Choroid plexus epithelial cell (primary cell): ENCODE data around the gene DSTYK.

Source experiments
- DNase-seq: peaks from one replicate; pipeline ENCODE4 v3.0.0-alpha.2; 2010; ENCODE audit warnings: low read depth
- H3K4me3 ChIP-seq: 2 replicates; pipeline ENCODE4 v1.5.1; 2011; ENCODE audit warnings: low read depth, mild to moderate bottlenecking, control low read depth, low read length, moderate library complexity
- CTCF ChIP-seq: conservative IDR thresholded peaks from 2 replicates; pipeline ENCODE4 v1.5.1; 2011; ENCODE audit warnings: low read depth, mild to moderate bottlenecking, control low read depth, inconsistent platforms, low read length, moderate library complexity

DSTYK gene

GRCh38 chr1:205109711-205110110, 101.8 kb downstream of the DSTYK start:
- TF ChIP-seq CTCF = no peak
- DNase-seq = no peak
- H3K4me3 ChIP-seq = no peak overlapping the region

GRCh38 chr1:205109269-205109668, 102.2 kb downstream of the DSTYK start:
- H3K4me3 ChIP-seq = no peak overlapping the region
- no peak for TF ChIP-seq CTCF
- no peak for DNase-seq

- DNase-seq = peak; percentile 12
- TF ChIP-seq CTCF = no peak
- no peak overlapping the region for H3K4me3 ChIP-seq
These were observed 103.0 kb downstream of the DSTYK start for GRCh38 chr1:205108464-205108863.

- no peak for DNase-seq
- TF ChIP-seq CTCF = no peak
- no peak overlapping the region for H3K4me3 ChIP-seq
These were observed 104.2 kb downstream of the DSTYK start for GRCh38 chr1:205107327-205107726.

GRCh38 chr1:205102404-205102803, 109.1 kb downstream of the DSTYK start:
- no peak for TF ChIP-seq CTCF
- no peak overlapping the region for H3K4me3 ChIP-seq
- DNase-seq = no peak

GRCh38 chr1:205098242-205098641, 113.3 kb downstream of the DSTYK start:
- no peak overlapping the region for H3K4me3 ChIP-seq
- DNase-seq = no peak
- TF ChIP-seq CTCF = no peak

- no peak overlapping the region for H3K4me3 ChIP-seq
- no peak for TF ChIP-seq CTCF
- DNase-seq = no peak
These were observed 116.1 kb downstream of the DSTYK start for GRCh38 chr1:205095422-205095821.
